SK-N-SH treated with all-trans-retinoic acid at 6 μM for 48 hours (cell line): Measurements from ENCODE around the gene CCDC144A.
"Not testable (repeated sequence)": the region's sequence is repeated elsewhere in the genome, so short reads cannot be mapped to it uniquely, and the experiment has no call there.

Experiments
- ATAC-seq: fragments of 200-7000 bp; cut with Tn5 transposase; 3 replicates; pipeline ENCODE4 v1.9.1; 2020; ENCODE audit warnings: mild to moderate bottlenecking, moderate library complexity
- ARNTL ChIP-seq: fragments of 450-650 bp; formaldehyde crosslinking; IDR thresholded peaks from 2 replicates; pipeline ENCODE4 v1.5.0; 2020; ENCODE audit warnings: low read depth, mild to moderate bottlenecking, moderate library complexity, borderline replicate concordance
- BACH2 ChIP-seq: fragments of 250-450 bp; sonication (Bioruptor Pico); IDR thresholded peaks from 2 replicates; pipeline ENCODE4 v1.9.0; 2021; ENCODE audit warnings: mild to moderate bottlenecking, borderline replicate concordance
- CSDC2 ChIP-seq: fragments of 250-450 bp; sonication (Bioruptor Pico); IDR thresholded peaks from 2 replicates; pipeline ENCODE4 v1.5.0; 2020; ENCODE audit warnings: mild to moderate bottlenecking, moderate library complexity
- ESRRG ChIP-seq: fragments of 250-450 bp; sonication (Bioruptor Pico); IDR thresholded peaks from 2 replicates; pipeline ENCODE4 v1.6.1; 2021; ENCODE audit warnings: mild to moderate bottlenecking
- GLIS3 ChIP-seq: fragments of 250-450 bp; sonication (Bioruptor Pico); IDR thresholded peaks from 2 replicates; pipeline ENCODE4 v1.5.0; 2020; ENCODE audit warnings: mild to moderate bottlenecking, moderate library complexity
- ISL1 ChIP-seq: fragments of 250-450 bp; sonication (Bioruptor Pico); IDR thresholded peaks from 2 replicates; pipeline ENCODE4 v2.1.2; 2022; ENCODE audit warnings: mild to moderate bottlenecking, moderate library complexity
- OSR1 ChIP-seq: fragments of 250-450 bp; sonication (Bioruptor Pico); IDR thresholded peaks from 2 replicates; pipeline ENCODE4 v1.8.0; 2022; ENCODE audit warnings: moderate library complexity, mild to moderate bottlenecking, inconsistent platforms
- RARB ChIP-seq: fragments of 250-450 bp; sonication (Bioruptor Pico); IDR thresholded peaks from 2 replicates; pipeline ENCODE4 v1.8.0; 2021; ENCODE audit warnings: mild to moderate bottlenecking, moderate library complexity
- SNAI2 ChIP-seq: fragments of 250-450 bp; sonication (Bioruptor Pico); IDR thresholded peaks from 2 replicates; pipeline ENCODE4 v1.5.0; 2020; ENCODE audit warnings: mild to moderate bottlenecking, moderate library complexity
- TCF4 ChIP-seq: fragments of 250-450 bp; sonication (Bioruptor Pico); IDR thresholded peaks from 2 replicates; pipeline ENCODE4 v1.8.0; 2021; ENCODE audit warnings: mild to moderate bottlenecking, moderate library complexity, borderline replicate concordance
- TOX ChIP-seq: fragments of 250-450 bp; sonication (Bioruptor Pico); IDR thresholded peaks from 2 replicates; pipeline ENCODE4 v1.8.0; 2021; ENCODE audit warnings: mild to moderate bottlenecking, moderate library complexity, borderline replicate concordance
- ZC3H10 ChIP-seq: fragments of 250-450 bp; sonication (Bioruptor Pico); IDR thresholded peaks from 2 replicates; pipeline ENCODE4 v1.5.1; 2021; ENCODE audit warnings: mild to moderate bottlenecking, moderate library complexity
- ZFP3 ChIP-seq: fragments of 250-450 bp; sonication (Bioruptor Pico); IDR thresholded peaks from 2 replicates; pipeline ENCODE4 v1.5.0; 2020; ENCODE audit warnings: mild to moderate bottlenecking, moderate library complexity
- ZFP30 ChIP-seq: fragments of 450-650 bp; formaldehyde crosslinking; IDR thresholded peaks from 2 replicates; pipeline ENCODE4 v1.5.0; 2022; ENCODE audit warnings: mild to moderate bottlenecking, moderate library complexity
- ZNF565 ChIP-seq: fragments of 450-650 bp; formaldehyde crosslinking; conservative IDR thresholded peaks from 2 replicates; pipeline ENCODE4 v1.5.0; 2020; ENCODE audit warnings: low read depth, mild to moderate bottlenecking, moderate library complexity
- ZNF70 ChIP-seq: fragments of 450-650 bp; formaldehyde crosslinking; IDR thresholded peaks from 2 replicates; pipeline ENCODE4 v1.5.0; 2020; ENCODE audit warnings: mild to moderate bottlenecking, moderate library complexity
- ZNF8 ChIP-seq: fragments of 450-650 bp; formaldehyde crosslinking; IDR thresholded peaks from 2 replicates; pipeline ENCODE4 v1.5.0; 2020; ENCODE audit warnings: mild to moderate bottlenecking, moderate library complexity
- TF ChIP-seq, protein P1 (sequence below): fragments of 250-450 bp; sonication (Bioruptor Pico); IDR thresholded peaks from 2 replicates; pipeline ENCODE4 v1.5.0; 2020; ENCODE audit warnings: mild to moderate bottlenecking, moderate library complexity
- TF ChIP-seq, protein P2 (sequence below): fragments of 250-450 bp; sonication (Bioruptor Pico); IDR thresholded peaks from 2 replicates; pipeline ENCODE4 v1.8.0; 2020; ENCODE audit warnings: mild to moderate bottlenecking, moderate library complexity, borderline replicate concordance
- TF ChIP-seq, protein P3 (sequence below): fragments of 250-450 bp; sonication (Bioruptor Pico); IDR thresholded peaks from 2 replicates; pipeline ENCODE4 v1.5.1; 2020; ENCODE audit warnings: low read depth, mild to moderate bottlenecking, moderate library complexity
- TF ChIP-seq, protein P4 (sequence below): fragments of 250-450 bp; sonication (Bioruptor Pico); IDR thresholded peaks from 2 replicates; pipeline ENCODE4 v1.8.0; 2021; ENCODE audit warnings: low read depth, mild to moderate bottlenecking, moderate library complexity, borderline replicate concordance

CCDC144A gene

DNA sequence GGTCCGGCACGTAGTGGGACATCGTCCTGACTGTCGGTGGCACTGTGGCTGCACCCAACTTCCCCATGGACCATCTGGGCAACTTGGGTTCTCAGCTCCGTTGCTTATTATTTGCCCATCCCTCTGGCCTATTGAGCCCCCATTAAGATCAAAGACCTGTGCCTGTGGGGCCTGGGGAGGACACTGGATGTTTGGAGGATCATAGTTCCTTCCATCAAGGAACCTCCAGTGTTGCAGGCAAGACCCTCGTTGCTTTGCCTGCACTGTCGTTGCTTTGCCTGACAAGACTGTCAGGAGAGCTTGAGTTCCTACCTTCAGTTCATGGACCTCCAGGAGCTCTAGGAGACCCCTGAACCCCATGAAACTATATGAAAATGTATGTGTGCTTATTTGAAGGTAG is 127.2 kb downstream of the CCDC144A start (continued):
- TF ChIP-seq, protein P1, sequence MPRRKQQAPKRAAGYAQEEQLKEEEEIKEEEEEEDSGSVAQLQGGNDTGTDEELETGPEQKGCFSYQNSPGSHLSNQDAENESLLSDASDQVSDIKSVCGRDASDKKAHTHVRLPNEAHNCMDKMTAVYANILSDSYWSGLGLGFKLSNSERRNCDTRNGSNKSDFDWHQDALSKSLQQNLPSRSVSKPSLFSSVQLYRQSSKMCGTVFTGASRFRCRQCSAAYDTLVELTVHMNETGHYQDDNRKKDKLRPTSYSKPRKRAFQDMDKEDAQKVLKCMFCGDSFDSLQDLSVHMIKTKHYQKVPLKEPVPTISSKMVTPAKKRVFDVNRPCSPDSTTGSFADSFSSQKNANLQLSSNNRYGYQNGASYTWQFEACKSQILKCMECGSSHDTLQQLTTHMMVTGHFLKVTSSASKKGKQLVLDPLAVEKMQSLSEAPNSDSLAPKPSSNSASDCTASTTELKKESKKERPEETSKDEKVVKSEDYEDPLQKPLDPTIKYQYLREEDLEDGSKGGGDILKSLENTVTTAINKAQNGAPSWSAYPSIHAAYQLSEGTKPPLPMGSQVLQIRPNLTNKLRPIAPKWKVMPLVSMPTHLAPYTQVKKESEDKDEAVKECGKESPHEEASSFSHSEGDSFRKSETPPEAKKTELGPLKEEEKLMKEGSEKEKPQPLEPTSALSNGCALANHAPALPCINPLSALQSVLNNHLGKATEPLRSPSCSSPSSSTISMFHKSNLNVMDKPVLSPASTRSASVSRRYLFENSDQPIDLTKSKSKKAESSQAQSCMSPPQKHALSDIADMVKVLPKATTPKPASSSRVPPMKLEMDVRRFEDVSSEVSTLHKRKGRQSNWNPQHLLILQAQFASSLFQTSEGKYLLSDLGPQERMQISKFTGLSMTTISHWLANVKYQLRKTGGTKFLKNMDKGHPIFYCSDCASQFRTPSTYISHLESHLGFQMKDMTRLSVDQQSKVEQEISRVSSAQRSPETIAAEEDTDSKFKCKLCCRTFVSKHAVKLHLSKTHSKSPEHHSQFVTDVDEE (CRISPR knock-in tag): no peak
- TF ChIP-seq, all 23 proteins: peak for 0

DNA sequence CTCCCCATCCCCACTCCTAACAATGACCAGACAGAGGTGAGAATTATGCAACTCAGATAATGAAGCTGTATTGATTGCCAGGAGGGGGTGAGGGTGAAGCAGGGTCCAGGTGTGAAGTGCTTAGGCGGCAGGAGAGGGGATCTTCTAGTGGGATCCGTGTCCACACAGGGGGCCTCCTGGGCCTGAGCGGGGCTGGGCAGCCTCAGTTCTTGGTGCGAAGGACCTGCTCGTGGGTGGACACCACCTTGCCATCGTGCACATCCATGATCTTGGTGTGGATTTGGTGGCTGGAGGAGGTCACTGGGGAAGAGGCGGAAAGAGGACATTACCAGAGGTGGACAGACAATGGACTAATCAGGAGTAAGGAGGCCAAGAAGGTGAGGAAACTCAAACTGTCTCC is 127.9 kb downstream of the CCDC144A start:
- ATAC-seq: not testable (repeated sequence)

DNA sequence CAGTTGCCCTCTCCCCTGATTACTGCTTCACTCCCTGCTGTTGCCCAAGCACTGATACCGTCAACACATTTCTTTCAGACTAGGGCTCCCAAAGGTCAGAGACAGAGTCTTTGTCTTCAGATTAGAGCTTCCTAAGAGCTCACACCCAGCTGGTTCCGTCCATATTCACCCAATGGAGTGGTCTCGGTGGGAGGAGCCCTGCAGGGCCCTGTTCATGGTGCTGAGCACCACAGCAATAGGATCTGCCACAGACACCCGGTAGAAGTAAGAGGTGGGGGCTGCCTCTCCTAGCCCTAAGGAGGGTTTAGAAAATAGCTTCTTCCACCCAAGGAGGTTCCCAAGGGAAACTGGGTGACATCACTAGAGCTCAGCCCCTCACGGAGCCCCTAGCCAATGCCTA is 128.3 kb downstream of the CCDC144A start:
- no peak for ATAC-seq

DNA sequence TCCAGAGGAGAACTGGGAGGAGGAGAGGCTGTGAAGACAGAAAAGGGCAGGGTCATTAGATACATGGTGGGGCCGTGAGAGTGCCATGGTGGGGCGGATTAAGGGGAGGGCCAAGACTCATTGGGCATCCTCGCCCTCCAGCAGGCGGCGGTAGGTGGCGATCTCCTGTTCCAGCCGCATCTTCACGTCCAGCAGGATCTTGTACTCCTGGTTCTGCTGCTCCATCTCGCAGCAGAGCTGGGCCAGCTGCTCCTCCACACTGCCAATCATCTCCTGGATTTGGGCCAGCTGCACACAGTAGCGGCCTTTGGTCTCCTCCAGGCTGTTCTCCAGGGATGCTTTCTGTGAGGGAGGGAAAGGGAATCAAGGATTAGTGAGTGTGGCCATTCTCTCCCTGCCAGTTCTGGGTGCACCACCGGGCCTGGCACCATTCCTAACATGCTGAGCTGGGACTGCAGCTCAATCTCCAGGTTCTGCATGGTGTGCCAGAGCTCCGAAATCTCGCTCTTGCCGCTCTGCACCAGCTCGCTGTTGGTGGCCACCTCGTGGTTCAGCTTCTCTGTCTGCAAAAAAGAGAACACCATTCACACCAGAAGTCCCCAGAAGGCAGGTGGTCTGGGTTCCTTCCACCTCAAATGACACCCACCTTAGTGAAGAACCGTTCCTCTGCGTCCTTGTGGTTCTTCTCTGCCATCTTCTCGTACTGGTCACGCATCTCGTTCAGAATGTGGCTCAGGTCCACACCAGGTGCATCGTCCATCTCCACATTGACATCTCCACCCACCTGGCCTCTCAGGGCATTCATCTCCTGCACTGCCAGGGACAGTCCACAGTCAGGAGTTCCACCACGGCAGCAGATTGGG is 129.0 kb downstream of the CCDC144A start:
- ATAC-seq: no peak
- TF ChIP-seq GLIS3 (CRISPR knock-in tag) (no peak), OSR1 (CRISPR knock-in tag) (no peak), ZNF70 (CRISPR knock-in tag) (no peak), SNAI2 (no peak), CSDC2 (no peak), BACH2 (CRISPR knock-in tag) (no peak), ESRRG (CRISPR knock-in tag) (no peak), ZFP3 (no peak), ZNF8 (CRISPR knock-in tag) (no peak), TOX (CRISPR knock-in tag) (no peak), ZNF565 (no peak), TCF4 (CRISPR knock-in tag) (no peak), ZC3H10 (no peak)
- TF ChIP-seq, protein P2, sequence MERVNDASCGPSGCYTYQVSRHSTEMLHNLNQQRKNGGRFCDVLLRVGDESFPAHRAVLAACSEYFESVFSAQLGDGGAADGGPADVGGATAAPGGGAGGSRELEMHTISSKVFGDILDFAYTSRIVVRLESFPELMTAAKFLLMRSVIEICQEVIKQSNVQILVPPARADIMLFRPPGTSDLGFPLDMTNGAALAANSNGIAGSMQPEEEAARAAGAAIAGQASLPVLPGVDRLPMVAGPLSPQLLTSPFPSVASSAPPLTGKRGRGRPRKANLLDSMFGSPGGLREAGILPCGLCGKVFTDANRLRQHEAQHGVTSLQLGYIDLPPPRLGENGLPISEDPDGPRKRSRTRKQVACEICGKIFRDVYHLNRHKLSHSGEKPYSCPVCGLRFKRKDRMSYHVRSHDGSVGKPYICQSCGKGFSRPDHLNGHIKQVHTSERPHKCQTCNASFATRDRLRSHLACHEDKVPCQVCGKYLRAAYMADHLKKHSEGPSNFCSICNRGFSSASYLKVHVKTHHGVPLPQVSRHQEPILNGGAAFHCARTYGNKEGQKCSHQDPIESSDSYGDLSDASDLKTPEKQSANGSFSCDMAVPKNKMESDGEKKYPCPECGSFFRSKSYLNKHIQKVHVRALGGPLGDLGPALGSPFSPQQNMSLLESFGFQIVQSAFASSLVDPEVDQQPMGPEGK (CRISPR knock-in tag): no peak
- TF ChIP-seq, protein P1 (CRISPR knock-in tag): no peak
- TF ChIP-seq, protein P3, sequence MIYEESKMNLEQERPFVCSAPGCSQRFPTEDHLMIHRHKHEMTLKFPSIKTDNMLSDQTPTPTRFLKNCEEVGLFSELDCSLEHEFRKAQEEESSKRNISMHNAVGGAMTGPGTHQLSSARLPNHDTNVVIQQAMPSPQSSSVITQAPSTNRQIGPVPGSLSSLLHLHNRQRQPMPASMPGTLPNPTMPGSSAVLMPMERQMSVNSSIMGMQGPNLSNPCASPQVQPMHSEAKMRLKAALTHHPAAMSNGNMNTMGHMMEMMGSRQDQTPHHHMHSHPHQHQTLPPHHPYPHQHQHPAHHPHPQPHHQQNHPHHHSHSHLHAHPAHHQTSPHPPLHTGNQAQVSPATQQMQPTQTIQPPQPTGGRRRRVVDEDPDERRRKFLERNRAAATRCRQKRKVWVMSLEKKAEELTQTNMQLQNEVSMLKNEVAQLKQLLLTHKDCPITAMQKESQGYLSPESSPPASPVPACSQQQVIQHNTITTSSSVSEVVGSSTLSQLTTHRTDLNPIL (CRISPR knock-in tag): no peak

More for the DNA sequence above, 128.3 kb downstream of the CCDC144A start:
- no peak for TF ChIP-seq ZFP30 (CRISPR knock-in tag)
- TF ChIP-seq ISL1 (CRISPR knock-in tag): no peak
- TF ChIP-seq OSR1 (CRISPR knock-in tag): no peak
- TF ChIP-seq ARNTL: no peak
- no peak for TF ChIP-seq TCF4 (CRISPR knock-in tag)
- no peak for TF ChIP-seq RARB (CRISPR knock-in tag)
- TF ChIP-seq TOX (CRISPR knock-in tag): no peak
- TF ChIP-seq ZC3H10: no peak
- TF ChIP-seq, protein P4, sequence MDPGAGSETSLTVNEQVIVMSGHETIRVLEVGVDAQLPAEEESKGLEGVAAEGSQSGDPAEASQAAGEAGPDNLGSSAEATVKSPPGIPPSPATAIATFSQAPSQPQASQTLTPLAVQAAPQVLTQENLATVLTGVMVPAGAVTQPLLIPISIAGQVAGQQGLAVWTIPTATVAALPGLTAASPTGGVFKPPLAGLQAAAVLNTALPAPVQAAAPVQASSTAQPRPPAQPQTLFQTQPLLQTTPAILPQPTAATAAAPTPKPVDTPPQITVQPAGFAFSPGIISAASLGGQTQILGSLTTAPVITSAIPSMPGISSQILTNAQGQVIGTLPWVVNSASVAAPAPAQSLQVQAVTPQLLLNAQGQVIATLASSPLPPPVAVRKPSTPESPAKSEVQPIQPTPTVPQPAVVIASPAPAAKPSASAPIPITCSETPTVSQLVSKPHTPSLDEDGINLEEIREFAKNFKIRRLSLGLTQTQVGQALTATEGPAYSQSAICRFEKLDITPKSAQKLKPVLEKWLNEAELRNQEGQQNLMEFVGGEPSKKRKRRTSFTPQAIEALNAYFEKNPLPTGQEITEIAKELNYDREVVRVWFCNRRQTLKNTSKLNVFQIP: no peak
- no peak for TF ChIP-seq GLIS3 (CRISPR knock-in tag)
